Myocyte (in vitro differentiated cells): Measurements from ENCODE around the gene SLC16A2. TPM values are rescaled to one million over a fixed set of nuclear protein-coding genes. Genes with fewer than 3 reads are reported as not detected.
"Not testable (repeated sequence)": the region's sequence is repeated elsewhere in the genome, so short reads cannot be mapped to it uniquely, and the experiment has no call there.

Experiments
- DNase-seq: peaks from one replicate; pipeline ENCODE4 v3.0.0-alpha.2; 2012; ENCODE audit warnings: low read depth
- total RNA-seq: library from RNA; depleted of rRNA; stranded (reverse); fragments of >200 nt; gene quantifications from 2 replicates; pipeline ENCODE4 v1.2.3, GENCODE V29; 2014

The SLC16A2 gene
- total RNA-seq, 1 donor from 2014 or later: 25.8 TPM

- no peak for DNase-seq
These were observed 23.8 kb downstream of the SLC16A2 start for GRCh38 chrX:74445099-74445498.

GRCh38 chrX:74446876-74447275 is 25.6 kb downstream of the SLC16A2 start:
- no peak for DNase-seq

- no peak for DNase-seq
These were observed 27.4 kb downstream of the SLC16A2 start for GRCh38 chrX:74448669-74449068.

GRCh38 chrX:74449322-74449936 is 28.1 kb downstream of the SLC16A2 start:
- peak; percentile 24 for DNase-seq

- no peak for DNase-seq
These were observed 28.6 kb downstream of the SLC16A2 start for GRCh38 chrX:74449937-74450330.

GRCh38 chrX:74450803-74451449 is 29.6 kb downstream of the SLC16A2 start:
- peak; percentile 56 for DNase-seq

- DNase-seq: no peak
These were observed 30.3 kb downstream of the SLC16A2 start for GRCh38 chrX:74451450-74452198.

GRCh38 chrX:74452199-74452481 is 30.8 kb downstream of the SLC16A2 start:
- no peak for DNase-seq

- no peak for DNase-seq
These were observed 31.9 kb downstream of the SLC16A2 start for GRCh38 chrX:74453178-74453577.

GRCh38 chrX:74454233-74454632 is 32.9 kb downstream of the SLC16A2 start:
- DNase-seq: not testable (repeated sequence)

GRCh38 chrX:74458736-74459135 is 37.4 kb downstream of the SLC16A2 start:
- peak; percentile 41 for DNase-seq

- no peak for DNase-seq
These were observed 40.1 kb downstream of the SLC16A2 start for GRCh38 chrX:74461384-74461783.

GRCh38 chrX:74464722-74465121 is 43.4 kb downstream of the SLC16A2 start:
- no peak for DNase-seq

- DNase-seq: no peak
These were observed 44.1 kb downstream of the SLC16A2 start for GRCh38 chrX:74465424-74465823.

GRCh38 chrX:74467656-74468055 is 46.4 kb downstream of the SLC16A2 start:
- peak; percentile 53 for DNase-seq

GRCh38 chrX:74473116-74473515 is 51.8 kb downstream of the SLC16A2 start:
- not testable (repeated sequence) for DNase-seq

GRCh38 chrX:74490247-74490646 is 69.0 kb downstream of the SLC16A2 start:
- DNase-seq: no peak

- peak; percentile 5 for DNase-seq
These were observed 71.5 kb downstream of the SLC16A2 start for GRCh38 chrX:74492720-74493201.

- no peak for DNase-seq
These were observed 72.5 kb downstream of the SLC16A2 start for GRCh38 chrX:74493806-74494205.

GRCh38 chrX:74498924-74499323 is 77.6 kb downstream of the SLC16A2 start:
- no peak for DNase-seq

GRCh38 chrX:74500067-74500466 is 78.8 kb downstream of the SLC16A2 start:
- no peak for DNase-seq

GRCh38 chrX:74500555-74500954 is 79.3 kb downstream of the SLC16A2 start:
- DNase-seq: no peak
